IPS-NIHi11 (cell line): ENCODE data around the gene PRM3.

Experiments used
- DNase-seq: peaks from one replicate; pipeline ENCODE4 v3.0.0; 2012; ENCODE audit warnings: mixed read lengths, low spot score

Gene PRM3

GRCh38 chr16:11224096-11224893 lies 49.1 kb downstream of the PRM3 start:
- peak; percentile 77 for DNase-seq
